Head of caudate nucleus (tissue), 42 donors: ENCODE data around the gene MYBBP1A.

Source experiments
- DNase-seq, 42 donors: peaks; one replicate each; pipeline versions ENCODE4 v3.0.0 to v3.0.0-alpha.2; 2020 to 2021; ENCODE audit warnings: mixed read lengths in 7 of 42
- intact Hi-C: fragments of 100-400 bp; cut with DNase I; formaldehyde crosslinking; loops from one replicate; pipeline ENCODE4 v1.15.0; 2022

The MYBBP1A gene

GRCh38 chr17:4515501-4515900 lies 39.7 kb downstream of the MYBBP1A start:
- intact Hi-C loops = no loop called here
- DNase-seq = no peak

GRCh38 chr17:4514779-4515178 lies 40.4 kb downstream of the MYBBP1A start:
- intact Hi-C loops = no loop called here
- DNase-seq = no peak

- intact Hi-C loops = no loop called here
Observed at GRCh38 chr17:4514206-4514605, 41.0 kb downstream of the MYBBP1A start.

DNA sequence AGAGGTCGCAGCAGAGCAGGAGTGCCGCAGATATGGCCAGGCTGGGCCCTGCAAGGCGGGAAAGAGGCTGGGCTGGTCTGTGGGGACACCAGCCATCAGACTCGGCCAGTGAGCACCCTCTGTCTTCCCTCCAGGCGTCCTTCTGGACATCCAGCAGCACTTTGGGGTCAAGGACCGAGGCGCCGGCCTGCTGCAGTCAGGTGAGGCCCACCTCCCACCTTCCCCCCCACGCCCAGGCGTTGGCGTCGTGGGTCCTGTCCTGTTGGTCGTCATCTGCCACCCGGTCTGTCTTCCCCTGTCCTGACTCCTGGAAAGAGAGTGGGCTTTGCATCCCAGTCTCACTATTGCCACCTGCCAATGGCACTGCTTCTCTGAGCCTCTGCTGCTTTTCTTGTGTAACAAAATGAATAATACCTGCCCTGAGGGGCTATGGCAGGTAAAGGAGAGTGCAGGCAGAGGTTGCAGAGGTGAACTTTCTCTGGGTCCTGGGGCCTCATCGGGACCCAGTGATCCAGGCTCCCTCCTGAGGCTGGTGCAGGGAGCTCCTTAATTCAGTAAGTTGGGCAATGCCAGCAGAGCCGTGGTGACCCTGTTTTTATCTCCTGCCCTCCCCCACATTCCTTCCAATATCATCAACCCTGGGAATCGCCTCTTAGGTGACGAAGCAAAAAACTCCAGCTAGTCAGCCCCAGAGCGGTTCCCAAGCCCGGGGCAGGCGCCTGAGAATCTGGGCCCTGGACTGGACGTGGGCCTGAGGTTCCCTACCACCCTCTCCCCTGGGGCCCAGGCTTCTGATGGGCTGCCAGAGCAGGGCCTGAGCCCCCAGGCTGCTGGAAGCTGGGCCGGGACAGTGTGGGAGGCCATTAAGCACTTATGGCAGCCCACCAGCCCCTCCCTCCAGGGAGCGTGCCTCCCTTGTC lies 41.8 kb downstream of the MYBBP1A start:
- DNase-seq = no peak
- intact Hi-C loops = no loop called here

More at GRCh38 chr17:4514206-4514605, 41.0 kb downstream of the MYBBP1A start:
- DNase-seq = no peak

DNA sequence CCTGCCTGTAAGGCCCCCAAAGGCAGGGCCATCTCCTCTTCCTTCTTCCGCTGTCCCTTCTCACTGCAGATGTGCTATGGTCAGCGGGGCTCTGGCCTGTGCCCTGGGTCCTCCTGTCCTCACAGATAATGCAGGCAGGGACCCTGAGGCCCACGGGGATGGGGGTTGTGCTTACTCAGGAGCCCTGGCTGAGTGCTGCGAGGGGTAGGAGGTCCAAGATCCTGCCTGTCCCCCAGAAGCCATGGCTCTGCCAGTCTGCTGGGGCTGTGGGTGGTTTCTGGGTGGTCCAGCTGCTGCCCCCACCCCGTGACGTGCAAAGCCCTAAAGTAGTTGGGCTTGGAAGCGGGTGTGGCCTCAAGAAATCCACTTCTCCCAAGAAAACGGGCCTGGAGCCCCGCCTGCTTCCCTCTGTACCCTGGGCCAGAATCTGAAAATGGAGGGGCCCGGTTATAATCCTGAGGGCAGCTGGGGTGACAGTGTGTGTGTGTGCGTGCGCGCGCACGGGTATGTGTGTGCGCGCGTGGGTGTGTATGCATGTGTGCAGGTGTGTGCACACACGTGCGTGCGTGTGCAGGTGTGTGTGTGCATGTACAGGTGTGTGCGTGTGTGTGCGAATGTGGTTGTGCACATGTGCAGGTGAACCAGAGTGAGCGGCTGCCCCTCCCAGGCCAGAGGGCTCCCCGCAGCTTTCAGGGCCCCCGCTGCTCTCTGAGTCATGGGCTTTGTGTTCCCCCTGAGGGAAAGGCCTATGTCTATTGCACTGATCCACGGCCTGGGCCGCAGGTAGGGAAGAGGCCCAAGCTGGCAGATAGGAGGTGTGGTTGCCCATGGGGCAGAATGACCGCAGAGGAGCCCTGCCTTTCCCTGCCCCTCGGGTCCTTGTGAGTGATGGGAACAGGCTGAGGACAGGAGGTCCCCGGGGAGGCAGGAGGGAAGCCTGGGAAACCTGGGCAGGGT lies 42.8 kb downstream of the MYBBP1A start:
- intact Hi-C loops = no loop called here

DNA sequence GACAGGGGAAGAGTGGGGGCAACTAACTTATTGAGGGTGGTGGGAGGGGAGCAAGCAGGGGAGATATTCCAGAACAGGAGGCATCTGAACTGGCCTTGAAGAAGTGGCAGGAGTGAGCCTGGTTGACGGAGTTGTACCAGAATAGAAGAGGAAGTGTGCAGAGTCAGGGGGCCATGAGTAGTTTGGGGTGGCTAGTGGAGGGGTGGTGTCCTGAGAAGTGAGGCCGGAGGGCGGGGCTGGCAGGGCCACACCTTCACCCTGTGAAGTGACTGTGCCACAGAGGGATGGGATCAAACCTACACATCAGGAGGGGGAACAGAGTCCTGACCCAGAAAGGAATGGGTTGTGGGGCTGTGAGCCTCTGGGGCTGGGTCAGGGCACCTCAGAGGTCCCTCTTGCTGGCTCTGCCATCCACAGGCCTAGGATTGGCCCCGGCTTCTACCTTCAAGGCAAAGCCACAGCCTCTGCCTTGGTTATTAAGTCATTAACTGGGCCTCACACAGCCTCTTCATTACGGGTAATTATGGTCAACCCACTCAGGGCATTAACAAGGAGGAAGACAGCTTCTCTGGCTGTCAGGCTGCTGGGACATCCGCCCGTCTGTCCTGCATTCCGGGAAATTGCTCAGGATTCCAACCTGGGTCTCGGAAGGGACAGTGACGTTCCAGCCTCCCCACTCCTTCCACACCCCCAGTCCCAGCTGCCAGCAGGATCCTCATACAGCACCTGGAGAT lies 43.8 kb downstream of the MYBBP1A start:
- peak in 3 of 42 donors; percentile 20 to 48 (median 43) for DNase-seq
- intact Hi-C loops = no loop called here

More for the DNA sequence above, 42.8 kb downstream of the MYBBP1A start:
- DNase-seq = no peak

DNA sequence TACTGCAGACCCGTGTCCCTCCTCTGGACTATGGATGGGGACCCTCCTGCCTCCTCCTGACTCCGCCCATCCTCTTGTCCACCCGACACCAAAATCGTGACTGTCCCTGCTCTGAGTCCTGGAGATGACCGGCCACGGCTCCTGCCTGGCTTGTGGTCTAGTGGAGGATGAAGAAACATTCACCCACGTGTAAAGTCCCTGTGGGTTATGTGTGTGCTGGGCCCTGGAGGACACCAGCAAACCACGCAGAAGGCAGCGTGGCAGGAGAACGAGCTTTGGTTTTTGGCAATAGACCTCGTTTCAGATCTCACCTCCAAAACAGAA lies 44.6 kb downstream of the MYBBP1A start:
- intact Hi-C loops = no loop called here
- peak in 1 of 42 donors; percentile 28 for DNase-seq

GRCh38 chr17:4509923-4510617 lies 45.1 kb downstream of the MYBBP1A start:
- intact Hi-C loops = no loop called here
- DNase-seq = no peak

- intact Hi-C loops = no loop called here
- DNase-seq = no peak
Observed at GRCh38 chr17:4509401-4509800, 45.8 kb downstream of the MYBBP1A start.

DNA sequence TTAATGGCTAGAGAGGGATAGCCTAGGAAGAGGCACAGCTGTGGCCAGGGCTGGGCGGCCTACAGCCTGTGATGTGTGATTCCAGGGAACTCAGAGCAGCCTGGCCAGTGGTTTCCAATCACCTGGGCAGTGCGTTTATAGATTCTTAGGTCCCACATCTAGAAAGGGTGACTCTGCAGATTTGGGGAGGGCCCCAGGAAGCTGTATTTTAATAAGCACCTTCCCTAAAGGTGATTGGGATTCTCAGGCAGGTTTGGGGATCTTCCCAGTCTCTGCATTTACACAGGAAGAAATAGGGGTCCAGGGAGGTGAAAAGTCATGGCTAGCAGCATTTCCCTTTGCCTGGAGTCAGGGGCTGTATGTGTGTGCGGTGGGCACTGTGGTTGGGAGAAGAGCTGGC lies 47.0 kb downstream of the MYBBP1A start:
- intact Hi-C loops = no loop called here
- DNase-seq = no peak

GRCh38 chr17:4507361-4508111 lies 47.6 kb downstream of the MYBBP1A start:
- intact Hi-C loops = no loop called here

DNA sequence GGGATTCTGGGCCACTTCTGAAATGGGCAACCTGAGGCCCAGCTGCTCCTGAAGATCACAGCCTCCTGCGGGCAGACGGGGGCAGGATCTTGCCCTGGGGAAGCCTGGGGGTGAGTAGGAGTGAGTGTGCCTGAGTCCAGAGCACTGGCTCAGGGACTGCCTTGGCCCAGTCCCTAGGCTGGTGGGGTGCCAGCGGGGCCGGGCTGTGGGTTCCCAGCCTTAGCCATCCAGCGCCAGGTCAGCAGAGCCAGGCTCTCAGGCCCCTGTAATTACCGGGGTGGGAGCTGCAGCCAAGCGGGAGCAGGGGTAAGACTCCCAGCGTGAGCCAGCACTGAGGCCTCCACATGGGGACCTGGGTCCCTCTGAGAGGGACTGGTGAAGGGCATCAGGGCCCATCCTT lies 48.3 kb downstream of the MYBBP1A start:
- peak in 14 of 42 donors; percentile 32 to 70 (median 52) for DNase-seq
- intact Hi-C loops = no loop called here

More at GRCh38 chr17:4507361-4508111, 47.6 kb downstream of the MYBBP1A start:
- no peak for DNase-seq

GRCh38 chr17:4506175-4506813 lies 48.9 kb downstream of the MYBBP1A start:
- intact Hi-C loops = no loop called here
- DNase-seq = peak in 2 of 42 donors; percentile 37 to 46

DNA sequence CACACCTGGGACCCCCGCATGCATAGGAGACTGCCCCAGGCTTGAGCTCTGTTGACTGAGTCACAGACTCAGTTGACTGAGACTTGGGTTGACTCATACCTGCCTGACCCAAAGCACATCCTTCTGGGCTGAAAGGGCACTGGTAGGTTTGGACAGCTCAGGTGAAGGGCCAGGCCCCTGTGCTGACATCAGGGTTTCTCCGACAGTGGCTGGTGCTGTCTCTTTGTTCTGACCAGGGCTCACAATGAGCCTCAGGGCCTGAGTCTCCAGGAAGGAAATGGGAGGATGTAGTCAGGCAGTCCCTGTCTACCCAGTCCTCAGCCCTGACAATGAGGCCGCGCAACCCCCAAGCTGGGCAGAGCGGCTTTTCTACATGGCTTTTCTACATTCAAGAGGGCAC lies 50.0 kb downstream of the MYBBP1A start:
- DNase-seq = no peak
- intact Hi-C loops = no loop called here

DNA sequence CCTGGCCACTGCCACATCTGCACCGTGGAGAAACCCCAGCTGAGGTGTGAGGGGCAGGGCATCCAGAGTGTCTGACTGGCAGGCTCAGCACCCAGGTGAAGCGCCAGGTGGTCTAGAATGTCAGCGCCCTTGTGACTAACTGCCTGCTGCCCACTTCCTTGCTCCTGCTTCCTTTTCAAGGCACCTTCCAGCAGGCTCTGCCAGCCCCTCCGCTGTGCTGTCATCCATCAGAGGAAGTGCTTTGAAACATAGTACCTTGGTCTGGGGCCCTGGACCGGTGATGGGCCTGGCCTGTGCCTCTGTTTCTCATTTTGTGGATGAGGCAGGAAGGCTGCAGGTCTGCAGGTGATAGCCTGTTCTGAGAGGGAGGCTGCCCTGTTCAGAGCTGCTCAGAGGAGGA lies 51.0 kb downstream of the MYBBP1A start:
- no peak for DNase-seq
- intact Hi-C loops = no loop called here

- intact Hi-C loops = no loop called here
- peak in 9 of 42 donors; percentile 30 to 72 (median 43) for DNase-seq
Observed at GRCh38 chr17:4503283-4504025, 51.7 kb downstream of the MYBBP1A start.
